ENCODE results near the gene CXCL17.

GRCh38 chr19:42419309-42419708 lies 23.4 kb downstream of the CXCL17 start:
- no peak for TF ChIP-seq CTCF (IDR thresholded peaks at IDR 0.05)
- TF ChIP-seq EZH2 (IDR thresholded peaks at IDR 0.05; ENCODE audit: borderline replicate concordance, insufficient read depth, low read depth, low read length, poor library complexity, severe bottlenecking): no peak
